ENCODE results near the gene FBN3. TPM values are rescaled to one million over a fixed set of nuclear protein-coding genes. Genes with fewer than 3 reads are reported as not detected.

The FBN3 gene
- polyA plus RNA-seq, 1 experiment, result not detected

- TF ChIP-seq CTCF (IDR thresholded peaks at IDR 0.05; ENCODE audit: low read depth, low read length), result no peak
- Histone ChIP-seq H3K27me3 (ENCODE audit: control insufficient read depth, insufficient read depth, low read length) (peaks cover 20% of the 10 kb centered on the region), H3K9me3 (ENCODE audit: control insufficient read depth, insufficient read depth, low read length) (no peaks in the 10 kb centered on the region; the same call in 1 of the 2 replicates), H3K27ac (ENCODE audit: low read depth, low read length) (no peak overlapping the region), H3K4me3 (ENCODE audit: low read depth, low read length) (no peak overlapping the region)
- no peak for DNase-seq (ENCODE audit: low read depth, low spot score)
- CTCF ChIA-PET, result no interaction called here
- POLR2A ChIA-PET, result no interaction called here
Observed at GRCh38 chr19:8144273-8144995, 5.0 kb downstream of the FBN3 start.

GRCh38 chr19:8143041-8143440 is 6.4 kb downstream of the FBN3 start:
- Histone ChIP-seq H3K27me3 (ENCODE audit: control insufficient read depth, insufficient read depth, low read length) (peaks cover 11% of the 10 kb centered on the region), H3K9me3 (ENCODE audit: control insufficient read depth, insufficient read depth, low read length) (peaks cover 3% of the 10 kb centered on the region; the same call in 1 of the 2 replicates), H3K4me3 (ENCODE audit: low read depth, low read length) (no peak overlapping the region), H3K27ac (ENCODE audit: low read depth, low read length) (no peak overlapping the region)
- TF ChIP-seq CTCF (IDR thresholded peaks at IDR 0.05; ENCODE audit: low read depth, low read length), result no peak
- ChIA-PET CTCF (no interaction called here), POLR2A (interaction anchor here (0.7 kb wide), 1 partner anchor 247 kb away, joined by 7 read pairs; no protein-coding TSS in a partner anchor)
- DNase-seq (ENCODE audit: low read depth, low spot score), result no peak

GRCh38 chr19:8142513-8142900 is 6.9 kb downstream of the FBN3 start:
- no peak for DNase-seq (ENCODE audit: low read depth, low spot score)

GRCh38 chr19:8141726-8142512 is 7.5 kb downstream of the FBN3 start:
- H3K4me3 ChIP-seq (ENCODE audit: low read depth, low read length), result no peak overlapping the region
- ChIA-PET POLR2A (no interaction called here), CTCF (no interaction called here)
- no peak for DNase-seq (ENCODE audit: low read depth, low spot score)
- no peak for TF ChIP-seq CTCF (IDR thresholded peaks at IDR 0.05; ENCODE audit: low read depth, low read length)
- H3K27ac ChIP-seq (ENCODE audit: low read depth, low read length), result no peak overlapping the region
- H3K9me3 ChIP-seq (ENCODE audit: control insufficient read depth, insufficient read depth, low read length), result peaks cover 4% of the 10 kb centered on the region; the same call in 1 of the 2 replicates
- peaks cover 2% of the 10 kb centered on the region for H3K27me3 ChIP-seq (ENCODE audit: control insufficient read depth, insufficient read depth, low read length)

More at GRCh38 chr19:8142513-8142900, 6.9 kb downstream of the FBN3 start:
- Histone ChIP-seq H3K9me3 (ENCODE audit: control insufficient read depth, insufficient read depth, low read length) (peaks cover 4% of the 10 kb centered on the region; the same call in 1 of the 2 replicates), H3K4me3 (ENCODE audit: low read depth, low read length) (no peak overlapping the region), H3K27me3 (ENCODE audit: control insufficient read depth, insufficient read depth, low read length) (peaks cover 7% of the 10 kb centered on the region), H3K27ac (ENCODE audit: low read depth, low read length) (no peak overlapping the region)
- ChIA-PET POLR2A (no interaction called here), CTCF (no interaction called here)
- no peak for TF ChIP-seq CTCF (IDR thresholded peaks at IDR 0.05; ENCODE audit: low read depth, low read length)

- no peak for TF ChIP-seq CTCF (IDR thresholded peaks at IDR 0.05; ENCODE audit: low read depth, low read length)
- Histone ChIP-seq H3K9me3 (ENCODE audit: control insufficient read depth, insufficient read depth, low read length) (peaks cover 14% of the 10 kb centered on the region), H3K27ac (ENCODE audit: low read depth, low read length) (no peak overlapping the region), H3K27me3 (ENCODE audit: control insufficient read depth, insufficient read depth, low read length) (no peaks in the 10 kb centered on the region), H3K4me3 (ENCODE audit: low read depth, low read length) (no peak overlapping the region)
- ChIA-PET POLR2A (no interaction called here), CTCF (no interaction called here)
- DNase-seq (ENCODE audit: low read depth, low spot score), result no peak
Observed at GRCh38 chr19:8138201-8138600, 11.2 kb downstream of the FBN3 start.

Measured in AG04450 (cell line).